Measurements from ENCODE around the gene CRYBB3.
"Not testable (repeated sequence)": the region's sequence is repeated elsewhere in the genome, so short reads cannot be mapped to it uniquely, and the experiment has no call there.

Gene CRYBB3

GRCh38 chr22:25182131-25183110 is 17.2 kb upstream of the CRYBB3 start:
- Mint-ChIP-seq H3K27ac (no peak overlapping the region), H3K36me3 (no peaks in the 10 kb centered on the region), H3K9me3 (peaks cover 9% of the 10 kb centered on the region in 2 donors), H3K27me3 (peaks cover 4 to 6% of the 10 kb centered on the region in 2 donors), H3K4me3 (no peak overlapping the region), H3K4me1 (no peaks in the 10 kb centered on the region)
- DNase-seq (no peak), ATAC-seq (replicated peaks) (no peak)

GRCh38 chr22:25183949-25184619 is 15.6 kb upstream of the CRYBB3 start:
- H3K4me3 Mint-ChIP-seq, result no peak overlapping the region
- ATAC-seq (replicated peaks) (no peak), DNase-seq (no peak)
- no peak overlapping the region for H3K27ac Mint-ChIP-seq
- peaks cover 4 to 6% of the 10 kb centered on the region in 2 donors for H3K27me3 Mint-ChIP-seq
- no peaks in the 10 kb centered on the region for H3K36me3 Mint-ChIP-seq
- no peaks in the 10 kb centered on the region for H3K4me1 Mint-ChIP-seq
- peaks cover 7 to 9% of the 10 kb centered on the region in 2 donors for H3K9me3 Mint-ChIP-seq

DNA sequence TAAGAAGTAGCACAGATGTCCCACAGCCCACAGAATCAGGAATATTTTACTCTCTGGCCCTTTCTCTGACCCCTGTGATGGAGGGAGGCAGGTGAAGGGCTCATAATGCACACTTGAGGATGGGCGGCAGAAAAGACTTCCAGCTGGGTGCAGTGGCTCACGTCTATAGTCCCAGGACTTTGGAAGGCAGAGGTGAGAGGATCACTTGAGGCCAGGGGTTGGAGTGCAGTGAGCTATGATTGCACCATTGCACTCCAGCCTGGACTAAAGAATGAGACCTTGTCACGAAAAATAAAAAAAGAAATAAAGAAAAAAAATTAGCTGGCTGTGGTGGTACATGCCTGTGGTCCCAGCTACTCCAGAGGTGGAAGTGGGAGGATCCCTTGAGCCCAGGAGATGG is 13.5 kb upstream of the CRYBB3 start:
- H3K36me3 Mint-ChIP-seq, result no peaks in the 10 kb centered on the region
- no peak overlapping the region for H3K4me3 Mint-ChIP-seq
- ATAC-seq (replicated peaks) (no peak), DNase-seq (no peak)
- no peak overlapping the region for H3K27ac Mint-ChIP-seq
- no peaks in the 10 kb centered on the region for H3K4me1 Mint-ChIP-seq
- peaks cover 4 to 6% of the 10 kb centered on the region in 2 donors for H3K27me3 Mint-ChIP-seq
- no peaks in the 10 kb centered on the region for H3K9me3 Mint-ChIP-seq

GRCh38 chr22:25187469-25187868 is 12.2 kb upstream of the CRYBB3 start:
- H3K27me3 Mint-ChIP-seq, result peaks cover under 1 to 1% of the 10 kb centered on the region in 2 donors
- no peak overlapping the region for H3K4me3 Mint-ChIP-seq
- ATAC-seq (replicated peaks), result no peak
- no peaks in the 10 kb centered on the region for H3K36me3 Mint-ChIP-seq
- DNase-seq, result no peak
- H3K27ac Mint-ChIP-seq, result no peak overlapping the region
- H3K9me3 Mint-ChIP-seq, result no peaks in the 10 kb centered on the region
- H3K4me1 Mint-ChIP-seq, result no peaks in the 10 kb centered on the region

- Mint-ChIP-seq H3K9me3 (peaks cover 0 to 2% of the 10 kb centered on the region in 2 donors), H3K27me3 (peaks cover 0 to 13% of the 10 kb centered on the region in 2 donors), H3K27ac (no peak overlapping the region), H3K4me1 (no peaks in the 10 kb centered on the region), H3K36me3 (no peaks in the 10 kb centered on the region), H3K4me3 (no peak overlapping the region)
- ATAC-seq (replicated peaks) (no peak), DNase-seq (no peak)
These were observed 7.3 kb upstream of the CRYBB3 start for GRCh38 chr22:25192406-25192805.

DNA sequence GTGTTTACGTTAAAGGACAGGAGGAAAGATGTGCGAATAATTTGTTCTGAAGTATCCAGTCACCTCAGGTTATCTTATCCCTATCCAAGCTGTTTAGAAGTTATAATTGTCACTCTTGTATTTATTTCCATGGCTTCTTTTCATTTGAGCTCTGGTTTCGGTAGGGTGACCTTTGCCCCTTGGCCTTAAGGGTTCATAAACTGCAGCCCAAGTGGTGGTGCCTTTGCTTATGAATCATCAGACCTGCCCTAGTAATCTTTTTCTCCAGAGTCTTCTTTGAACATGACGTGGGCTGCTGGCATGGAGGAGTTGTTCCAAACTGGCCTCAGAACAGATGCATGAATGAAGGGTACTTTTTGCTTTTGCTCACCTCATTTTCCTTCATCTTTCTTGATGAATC is 6.5 kb upstream of the CRYBB3 start:
- Mint-ChIP-seq H3K27ac (no peak overlapping the region), H3K4me3 (no peak overlapping the region), H3K36me3 (no peaks in the 10 kb centered on the region), H3K9me3 (peaks cover 0 to 2% of the 10 kb centered on the region in 2 donors), H3K27me3 (peaks cover 0 to 14% of the 10 kb centered on the region in 2 donors), H3K4me1 (no peaks in the 10 kb centered on the region)
- ATAC-seq (replicated peaks), result no peak
- DNase-seq, result no peak

- Mint-ChIP-seq H3K27ac (no peak overlapping the region), H3K36me3 (no peaks in the 10 kb centered on the region), H3K4me3 (no peak overlapping the region), H3K4me1 (no peaks in the 10 kb centered on the region), H3K9me3 (peaks cover 0 to 2% of the 10 kb centered on the region in 2 donors), H3K27me3 (peaks cover 0 to 14% of the 10 kb centered on the region in 2 donors)
- no peak for DNase-seq
- no peak for ATAC-seq (replicated peaks)
These were observed 6.1 kb upstream of the CRYBB3 start for GRCh38 chr22:25193548-25193947.

GRCh38 chr22:25196326-25196725 is 3.3 kb upstream of the CRYBB3 start:
- peaks cover 0 to 18% of the 10 kb centered on the region in 2 donors for H3K27me3 Mint-ChIP-seq

GRCh38 chr22:25197340-25197739 is 2.3 kb upstream of the CRYBB3 start:
- ATAC-seq (replicated peaks) (no peak), DNase-seq (no peak)
- Mint-ChIP-seq H3K27me3 (peaks cover 0 to 21% of the 10 kb centered on the region in 2 donors), H3K9me3 (peaks cover 0 to 2% of the 10 kb centered on the region in 2 donors), H3K4me1 (peaks cover 0 to 1% of the 10 kb centered on the region in 2 donors), H3K36me3 (no peaks in the 10 kb centered on the region), H3K4me3 (no peak overlapping the region), H3K27ac (no peak overlapping the region)

More at GRCh38 chr22:25196326-25196725, 3.3 kb upstream of the CRYBB3 start:
- H3K36me3 Mint-ChIP-seq, result no peaks in the 10 kb centered on the region
- no peak overlapping the region for H3K27ac Mint-ChIP-seq
- no peak for ATAC-seq (replicated peaks)
- no peak for DNase-seq
- no peak overlapping the region for H3K4me3 Mint-ChIP-seq
- H3K4me1 Mint-ChIP-seq, result no peaks in the 10 kb centered on the region
- peaks cover 0 to 2% of the 10 kb centered on the region in 2 donors for H3K9me3 Mint-ChIP-seq

- Mint-ChIP-seq H3K4me3 (no peak overlapping the region), H3K27ac (no peak overlapping the region), H3K4me1 (peaks cover 0 to 1% of the 10 kb centered on the region in 2 donors), H3K9me3 (no peaks in the 10 kb centered on the region), H3K27me3 (peaks cover 0 to 18% of the 10 kb centered on the region in 2 donors), H3K36me3 (no peaks in the 10 kb centered on the region)
- no peak for ATAC-seq (replicated peaks)
- DNase-seq, result no peak
These were observed 1.3 kb downstream of the CRYBB3 start for GRCh38 chr22:25200967-25201366.

- no peak for DNase-seq
- peaks cover 0 to 12% of the 10 kb centered on the region in 2 donors for H3K27me3 Mint-ChIP-seq
- no peak for ATAC-seq (replicated peaks)
- peaks cover 0 to 1% of the 10 kb centered on the region in 2 donors for H3K4me1 Mint-ChIP-seq
- H3K27ac Mint-ChIP-seq, result no peak overlapping the region
- no peaks in the 10 kb centered on the region for H3K9me3 Mint-ChIP-seq
- H3K4me3 Mint-ChIP-seq, result no peak overlapping the region
- no peaks in the 10 kb centered on the region for H3K36me3 Mint-ChIP-seq
These were observed 2.1 kb downstream of the CRYBB3 start for GRCh38 chr22:25201557-25202273.

GRCh38 chr22:25202290-25202921 is 2.7 kb downstream of the CRYBB3 start:
- H3K4me3 Mint-ChIP-seq, result no peak overlapping the region
- H3K27me3 Mint-ChIP-seq, result peaks cover 0 to 9% of the 10 kb centered on the region in 2 donors
- ATAC-seq (replicated peaks) (peak; percentile 69 to 81), DNase-seq (peak; percentile 42)
- peaks cover 0 to 1% of the 10 kb centered on the region in 2 donors for H3K4me1 Mint-ChIP-seq
- H3K36me3 Mint-ChIP-seq, result no peaks in the 10 kb centered on the region
- H3K27ac Mint-ChIP-seq, result no peak overlapping the region
- H3K9me3 Mint-ChIP-seq, result no peaks in the 10 kb centered on the region

GRCh38 chr22:25203082-25203481 is 3.4 kb downstream of the CRYBB3 start:
- no peaks in the 10 kb centered on the region for H3K36me3 Mint-ChIP-seq

GRCh38 chr22:25204547-25204946 is 4.9 kb downstream of the CRYBB3 start:
- ATAC-seq (replicated peaks); H3K36me3 Mint-ChIP-seq; H3K9me3 Mint-ChIP-seq; H3K4me3 Mint-ChIP-seq; H3K27ac Mint-ChIP-seq; DNase-seq; H3K4me1 Mint-ChIP-seq: not testable (repeated sequence)
- peaks cover 6 to 10% of the 10 kb centered on the region in 2 donors for H3K27me3 Mint-ChIP-seq

More at GRCh38 chr22:25203082-25203481, 3.4 kb downstream of the CRYBB3 start:
- no peak overlapping the region for H3K4me3 Mint-ChIP-seq
- H3K27me3 Mint-ChIP-seq, result peaks cover 2 to 13% of the 10 kb centered on the region in 2 donors
- ATAC-seq (replicated peaks) (no peak), DNase-seq (no peak)
- peaks cover 0 to 1% of the 10 kb centered on the region in 2 donors for H3K4me1 Mint-ChIP-seq
- H3K9me3 Mint-ChIP-seq, result peaks cover 0 to 3% of the 10 kb centered on the region in 2 donors
- no peak overlapping the region for H3K27ac Mint-ChIP-seq

All from stimulated activated naive B cell treated with anti-CD40 and anti-IgM and Interleukin-4, amounts not matched to agents 10 μg/mL and 1 μg/mL and 100 μg/mL, for 72 hours (primary cell).